HFFc6 (cell line): Measurements from ENCODE around the gene TTC7B. TPM values are rescaled to one million over a fixed set of nuclear protein-coding genes. Genes with fewer than 3 reads are reported as not detected.

ENCODE experiments used
- DNase-seq: peaks from one replicate; pipeline ENCODE4 v3.0.0-alpha.2; 2018
- H3K27ac Mint-ChIP-seq: 2 replicates; pipeline ENCODE4 v1.8.0; 2020; ENCODE audit warnings: mild to moderate bottlenecking, mixed read lengths
- H3K27me3 Mint-ChIP-seq: 2 replicates; pipeline ENCODE4 v1.8.0; 2021; ENCODE audit warnings: mild to moderate bottlenecking, moderate library complexity, mixed read lengths; ENCODE audit not compliant: insufficient read depth
- H3K36me3 Mint-ChIP-seq: 2 replicates; pipeline ENCODE4 v1.8.0; 2021; ENCODE audit warnings: low read depth, mixed read lengths
- H3K4me1 Mint-ChIP-seq: 2 replicates; pipeline ENCODE4 v1.8.0; 2020; ENCODE audit warnings: low read depth, mixed read lengths
- H3K4me3 Mint-ChIP-seq: 2 replicates; pipeline ENCODE4 v1.8.0; 2020; ENCODE audit warnings: mild to moderate bottlenecking, moderate library complexity, mixed read lengths
- H3K9me3 Mint-ChIP-seq: 2 replicates; pipeline ENCODE4 v1.8.0; 2020; ENCODE audit warnings: mild to moderate bottlenecking, mixed read lengths
- CTCF ChIP-seq: fragments of 200-600 bp; sonication (generic); IDR thresholded peaks from 2 replicates; pipeline ENCODE4 v1.5.0; 2021; ENCODE audit warnings: antibody characterized with exemption, mild to moderate bottlenecking
- total RNA-seq, 6 experiments: library from RNA; stranded (reverse); fragmentation: NEBNext Ultra II Directional; extraction: Animal tissue kit (Norgen Biotek cat#: 25700); gene quantifications; 2 replicates in 1 of 6; 3 replicates in 5 of 6; pipeline ENCODE4 v1.2.3, GENCODE V29; 2021

Gene TTC7B
- total RNA-seq, 6 experiments from 2014 or later, result 34.6 to 46.9 (median 40.9) TPM

- no peaks in the 10 kb centered on the region for H3K27me3 Mint-ChIP-seq
- H3K4me1 Mint-ChIP-seq, result no peaks in the 10 kb centered on the region
- H3K9me3 Mint-ChIP-seq, result no peaks in the 10 kb centered on the region
- H3K36me3 Mint-ChIP-seq, result no peaks in the 10 kb centered on the region; the same call in 1 of the 2 replicates
- H3K27ac Mint-ChIP-seq, result no peak overlapping the region
- no peak for DNase-seq
- no peak for TF ChIP-seq CTCF
- no peak overlapping the region for H3K4me3 Mint-ChIP-seq
These were observed 76.7 kb downstream of the TTC7B start for GRCh38 chr14:90739318-90740068.

- no peak for TF ChIP-seq CTCF
- DNase-seq, result no peak
- H3K4me1 Mint-ChIP-seq, result 0 out of 2 replicates have a peak, but pooled peaks cover 4% of the 10 kb centered on the region
- no peak overlapping the region for H3K4me3 Mint-ChIP-seq
- H3K27ac Mint-ChIP-seq, result no peak overlapping the region
- no peaks in the 10 kb centered on the region; the same call in 1 of the 2 replicates for H3K27me3 Mint-ChIP-seq
- H3K36me3 Mint-ChIP-seq, result peaks cover 5% of the 10 kb centered on the region; the same call in 1 of the 2 replicates
- H3K9me3 Mint-ChIP-seq, result no peaks in the 10 kb centered on the region
These were observed 83.0 kb downstream of the TTC7B start for GRCh38 chr14:90733139-90733808.

GRCh38 chr14:90732718-90733117 lies 83.5 kb downstream of the TTC7B start:
- H3K9me3 Mint-ChIP-seq, result no peaks in the 10 kb centered on the region
- no peak for DNase-seq
- peaks cover 5% of the 10 kb centered on the region; the same call in 1 of the 2 replicates for H3K36me3 Mint-ChIP-seq
- 0 out of 2 replicates have a peak, but pooled peaks cover 4% of the 10 kb centered on the region for H3K4me1 Mint-ChIP-seq
- TF ChIP-seq CTCF, result no peak
- no peak overlapping the region for H3K4me3 Mint-ChIP-seq
- no peak overlapping the region for H3K27ac Mint-ChIP-seq
- no peaks in the 10 kb centered on the region; the same call in 1 of the 2 replicates for H3K27me3 Mint-ChIP-seq

- no peak for DNase-seq
- Mint-ChIP-seq H3K4me1 (0 out of 2 replicates have a peak, but pooled peaks cover 4% of the 10 kb centered on the region), H3K9me3 (no peaks in the 10 kb centered on the region), H3K4me3 (no peak overlapping the region), H3K36me3 (peaks cover 5% of the 10 kb centered on the region; the same call in 1 of the 2 replicates), H3K27ac (no peak overlapping the region), H3K27me3 (no peaks in the 10 kb centered on the region; the same call in 1 of the 2 replicates)
- no peak for TF ChIP-seq CTCF
These were observed 84.1 kb downstream of the TTC7B start for GRCh38 chr14:90732139-90732538.

- DNase-seq, result no peak
- H3K27ac Mint-ChIP-seq, result no peak overlapping the region
- no peaks in the 10 kb centered on the region; the same call in 1 of the 2 replicates for H3K27me3 Mint-ChIP-seq
- no peaks in the 10 kb centered on the region for H3K9me3 Mint-ChIP-seq
- no peak overlapping the region for H3K4me3 Mint-ChIP-seq
- peaks cover 10% of the 10 kb centered on the region for H3K4me1 Mint-ChIP-seq
- H3K36me3 Mint-ChIP-seq, result peaks cover 5% of the 10 kb centered on the region; the same call in 1 of the 2 replicates
- TF ChIP-seq CTCF, result no peak
These were observed 84.7 kb downstream of the TTC7B start for GRCh38 chr14:90731487-90731886.
